H1 (cell line): Measurements from ENCODE around the gene DGKD. TPM values are rescaled to one million over a fixed set of nuclear protein-coding genes. Genes with fewer than 3 reads are reported as not detected.

Source experiments
- CTCF ChIA-PET: fragments of 300-600 bp; sonication (Branson Sonifier 250); formaldehyde crosslinking; loops from one replicate; lab custom pipeline; 2021; ENCODE audit not compliant: partially characterized antibody; lab: Charles Lee
- POLR2A ChIA-PET: fragments of 300-600 bp; sonication (Branson Sonifier 250); formaldehyde crosslinking; loops from one replicate; lab custom pipeline; 2021; ENCODE audit warnings: inconsistent platforms; ENCODE audit not compliant: partially characterized antibody; lab: Charles Lee
- DNase-seq, 2 experiments: peaks; one replicate each; pipeline versions ENCODE4 v3.0.0 to v3.0.0-alpha.2; 2010 to 2022; ENCODE audit warnings: low spot score in 2 of 2, low read depth in 1 of 2, mixed read lengths in 1 of 2
- FAIRE-seq: peaks from 2 replicates; lab custom pipeline; 2011; peaks lifted over from hg19 to GRCh38; lab: Jason Lieb, UNC
- H2AFZ ChIP-seq: 2 replicates; pipeline ENCODE4 v1.8.1; 2012; ENCODE audit warnings: low read length, inconsistent platforms
- H2AK5ac ChIP-seq: 2 replicates; pipeline ENCODE4 v1.6.1; 2013; ENCODE audit warnings: low read depth, low read length
- H2BK120ac ChIP-seq: replicated peaks from 2 replicates; pipeline ENCODE3; 2013; ENCODE audit warnings: low read depth, low read length, inconsistent platforms
- H2BK12ac ChIP-seq: 2 replicates; pipeline ENCODE4 v1.6.1; 2013; ENCODE audit warnings: low read depth, low read length
- H2BK15ac ChIP-seq: 2 replicates; pipeline ENCODE4 v1.6.1; 2013; ENCODE audit warnings: low read length
- H2BK20ac ChIP-seq: 2 replicates; pipeline ENCODE4 v1.6.1; 2013; ENCODE audit warnings: low read length
- H2BK5ac ChIP-seq: 2 replicates; pipeline ENCODE4 v1.6.1; 2013; ENCODE audit warnings: low read depth, low read length
- H3K14ac ChIP-seq: 2 replicates; pipeline ENCODE4 v1.6.1; 2013; ENCODE audit warnings: inconsistent platforms; ENCODE audit not compliant: insufficient read length
- H3K18ac ChIP-seq: 2 replicates; pipeline ENCODE4 v1.6.1; 2013; ENCODE audit warnings: low read length; ENCODE audit errors: extremely low read depth
- H3K23ac ChIP-seq: 2 replicates; pipeline ENCODE4 v1.6.1; 2013; ENCODE audit warnings: inconsistent platforms; ENCODE audit not compliant: insufficient read length
- H3K23me2 ChIP-seq: 2 replicates; pipeline ENCODE4 v1.6.1; 2013; ENCODE audit warnings: low read depth, low read length
- H3K27ac ChIP-seq: 2 replicates; pipeline ENCODE4 v1.6.1; 2011; ENCODE audit warnings: low read depth, low read length, inconsistent platforms
- H3K27me3 ChIP-seq, 4 experiments: replicated peaks in 1 of 4; 1 replicate in 1 of 4; 2 replicates in 3 of 4; pipeline versions ENCODE4 v1.6.1 to v1.8.1; 2011 to 2013; ENCODE audit warnings: low read length in 3 of 4, mild to moderate bottlenecking in 3 of 4, inconsistent platforms in 2 of 4, mixed read lengths in 2 of 4, moderate library complexity in 1 of 4; ENCODE audit not compliant: control insufficient read depth in 3 of 4, insufficient read depth in 3 of 4; ENCODE audit errors: extremely low read depth in 1 of 4
- H3K36me3 ChIP-seq, 4 experiments: 2 replicates each; pipeline versions ENCODE4 v1.6.1 to v1.8.1; 2011 to 2013; ENCODE audit warnings: mild to moderate bottlenecking in 4 of 4, low read length in 3 of 4, moderate library complexity in 2 of 4, control low read depth in 1 of 4, inconsistent platforms in 1 of 4; ENCODE audit not compliant: insufficient read depth in 4 of 4, control insufficient read depth in 2 of 4
- H3K4ac ChIP-seq: replicated peaks from 2 replicates; pipeline ENCODE3; 2013; ENCODE audit warnings: low read length, low read depth, mixed read lengths, inconsistent platforms; ENCODE audit not compliant: insufficient read length
- H3K4me1 ChIP-seq, 4 experiments: replicated peaks in 1 of 4; 1 replicate in 1 of 4; 2 replicates in 3 of 4; pipeline versions ENCODE4 v1.6.1 to v1.8.1; 2011 to 2013; ENCODE audit warnings: low read length in 3 of 4, inconsistent platforms in 2 of 4, mixed read lengths in 1 of 4; ENCODE audit not compliant: insufficient read depth in 4 of 4, control insufficient read depth in 3 of 4
- H3K4me2 ChIP-seq, 2 experiments: 2 replicates each; pipeline versions ENCODE4 v1.6.1 to v1.8.1; 2011 to 2013; ENCODE audit warnings: low read depth in 2 of 2, low read length in 2 of 2, control low read depth in 1 of 2, inconsistent platforms in 1 of 2, mild to moderate bottlenecking in 1 of 2; ENCODE audit not compliant: insufficient read depth in 1 of 2
- H3K4me3 ChIP-seq, 4 experiments: fragments of 200-600, 300-600 bp in 1 of 4; sonication (generic), shearing (Covaris generic), sonication (Bioruptor Twin) in 1 of 4; 2 replicates each; pipeline versions ENCODE4 v1.5.1 to v1.8.1; 2011 to 2016; ENCODE audit warnings: low read length in 4 of 4, low read depth in 3 of 4, control low read depth in 2 of 4, inconsistent platforms in 2 of 4, mild to moderate bottlenecking in 2 of 4, mixed read lengths in 1 of 4, moderate library complexity in 1 of 4; ENCODE audit not compliant: insufficient read depth in 2 of 4; ENCODE audit errors: extremely low read depth in 1 of 4
- H3K56ac ChIP-seq: replicated peaks from 2 replicates; pipeline ENCODE3; 2013; ENCODE audit warnings: low read depth, mild to moderate bottlenecking, mixed read lengths, low read length, inconsistent platforms; ENCODE audit not compliant: insufficient read length
- H3K79me1 ChIP-seq: 2 replicates; pipeline ENCODE4 v1.6.1; 2013; ENCODE audit warnings: low read depth, low read length, control low read depth
- H3K79me2 ChIP-seq, 2 experiments: 2 replicates each; pipeline versions ENCODE4 v1.6.1 to v1.8.1; 2012 to 2013; ENCODE audit warnings: low read length in 2 of 2, mild to moderate bottlenecking in 2 of 2, inconsistent platforms in 1 of 2; ENCODE audit not compliant: insufficient read depth in 2 of 2, control insufficient read depth in 1 of 2
- H3K9ac ChIP-seq, 4 experiments: replicated peaks in 1 of 4; 1 replicate in 1 of 4; 2 replicates in 3 of 4; pipeline versions ENCODE4 v1.6.1 to v1.8.1; 2011 to 2013; ENCODE audit warnings: low read depth in 3 of 4, low read length in 3 of 4, control low read depth in 2 of 4, mild to moderate bottlenecking in 2 of 4, moderate library complexity in 2 of 4, inconsistent platforms in 1 of 4; ENCODE audit errors: extremely low read depth in 1 of 4
- H3K9me3 ChIP-seq, 2 experiments: 2 replicates each; pipeline versions ENCODE4 v1.6.1 to v1.8.1; 2012 to 2013; ENCODE audit warnings: mild to moderate bottlenecking in 2 of 2, moderate library complexity in 2 of 2, control low read depth in 1 of 2, inconsistent platforms in 1 of 2, low read depth in 1 of 2, low read length in 1 of 2, mixed read lengths in 1 of 2; ENCODE audit not compliant: insufficient read depth in 2 of 2
- H4K20me1 ChIP-seq, 2 experiments: replicated peaks in 1 of 2; 2 replicates each; pipeline versions ENCODE3 to v1.8.1; 2011 to 2013; ENCODE audit warnings: inconsistent platforms in 2 of 2, low read length in 2 of 2, mild to moderate bottlenecking in 1 of 2; ENCODE audit not compliant: insufficient read depth in 2 of 2, control insufficient read depth in 1 of 2
- H4K5ac ChIP-seq: 2 replicates; pipeline ENCODE4 v1.6.1; 2013; ENCODE audit warnings: low read length, low read depth, mixed read lengths, inconsistent platforms; ENCODE audit not compliant: insufficient read length
- H4K8ac ChIP-seq: 2 replicates; pipeline ENCODE4 v1.8.0; 2013; ENCODE audit warnings: mild to moderate bottlenecking, moderate library complexity, low read length, inconsistent platforms; ENCODE audit not compliant: insufficient read depth; ENCODE audit errors: extremely low read depth
- H4K91ac ChIP-seq: replicated peaks from 2 replicates; pipeline ENCODE3; 2013; ENCODE audit warnings: low read length, mixed read lengths, inconsistent platforms; ENCODE audit not compliant: insufficient read length
- BCL11A ChIP-seq, 2 experiments: IDR thresholded peaks; one replicate each; pipeline ENCODE4 v1.6.1; 2011; ENCODE audit warnings: low read depth in 2 of 2, low read length in 2 of 2, mild to moderate bottlenecking in 2 of 2
- E2F6 ChIP-seq: IDR thresholded peaks from 2 replicates; pipeline ENCODE4 v1.6.1; 2012; ENCODE audit warnings: inconsistent platforms
- GABPA ChIP-seq: IDR thresholded peaks from 2 replicates; pipeline ENCODE4 v1.6.1; 2011; ENCODE audit warnings: mild to moderate bottlenecking, low read length, moderate library complexity, borderline replicate concordance; ENCODE audit not compliant: insufficient read depth
- MAX ChIP-seq: IDR thresholded peaks from 2 replicates; pipeline ENCODE4 v1.6.1; 2012; ENCODE audit warnings: inconsistent platforms
- NANOG ChIP-seq: IDR thresholded peaks from 2 replicates; pipeline ENCODE4 v1.6.1; 2011; ENCODE audit warnings: low read length, low read depth, mild to moderate bottlenecking, inconsistent platforms; ENCODE audit not compliant: insufficient read depth, poor library complexity, severe bottlenecking
- POU5F1 ChIP-seq: IDR thresholded peaks from 2 replicates; pipeline ENCODE4 v1.6.1; 2011; ENCODE audit warnings: low read depth, mild to moderate bottlenecking, low read length, moderate library complexity
- RAD21 ChIP-seq, 2 experiments: IDR thresholded peaks in 1 of 2; conservative IDR thresholded peaks in 1 of 2; 2 replicates each; pipeline ENCODE4 v1.6.1; 2011; ENCODE audit warnings: low read depth in 2 of 2, low read length in 2 of 2, improper control_type of control experiment in 1 of 2, inconsistent platforms in 1 of 2, mild to moderate bottlenecking in 1 of 2, moderate library complexity in 1 of 2
- RXRA ChIP-seq: IDR thresholded peaks from 2 replicates; pipeline ENCODE4 v1.6.1; 2011; ENCODE audit warnings: low read depth, mild to moderate bottlenecking, low read length, moderate library complexity; ENCODE audit not compliant: insufficient read depth
- SIN3A ChIP-seq, 2 experiments: IDR thresholded peaks in 1 of 2; conservative IDR thresholded peaks in 1 of 2; 2 replicates each; pipeline ENCODE4 v1.6.1; 2011 to 2012; ENCODE audit warnings: low read length in 2 of 2, improper control_type of control experiment in 1 of 2, low read depth in 1 of 2, mild to moderate bottlenecking in 1 of 2
- TCF12 ChIP-seq: IDR thresholded peaks from 2 replicates; pipeline ENCODE4 v1.6.1; 2011; ENCODE audit warnings: low read depth, mild to moderate bottlenecking, low read length
- USF2 ChIP-seq: IDR thresholded peaks from 2 replicates; pipeline ENCODE4 v1.6.1; 2011; ENCODE audit warnings: low read length, improper control_type of control experiment
- WGBS, 2 experiments: shearing (Covaris generic) in 1 of 2; methylation state at CpG; one replicate each; pipeline versions ENCODE4 v1.1.6 to v1.1.7; 2013 to 2015; ENCODE audit warnings: low lambda C conversion rate in 2 of 2, mixed read lengths in 2 of 2, inconsistent platforms in 1 of 2, low coverage in 1 of 2, missing lambda C conversion rate in 1 of 2; ENCODE audit not compliant: insufficient replicate concordance in 2 of 2, insufficient coverage in 1 of 2, insufficient read length in 1 of 2; ENCODE audit errors: extremely low coverage in 1 of 2, missing lambda C conversion rate in 1 of 2; 5-methylcytosine and 5-hydroxymethylcytosine counted together
- polyA plus RNA-seq, 7 experiments: library from polyadenylated mRNA; depleted of rRNA in 3 of 7; stranded (reverse) in 5 of 7; unstranded in 2 of 7; fragments of >200 nt in 5 of 7; fragments of 200-250 nt in 2 of 7; gene quantifications; 1 replicate in 5 of 7; 2 replicates in 1 of 7; 4 replicates in 1 of 7; pipeline versions ENCODE4 v1.2.1 to v1.2.3, GENCODE V29; 2011 to 2013; ENCODE audit warnings: missing spikeins in 2 of 7, mixed read lengths in 2 of 7
- total RNA-seq: library from RNA; stranded (reverse); fragmentation: NEBNext Ultra II Directional; extraction: Animal tissue kit (Norgen Biotek cat#: 25700); gene quantifications from 2 replicates; pipeline ENCODE4 v1.2.1, GENCODE V29; 2021

DGKD gene
- total and polyA plus RNA-seq, 2 of the 8 experiments (the other 6 are each of a cell fraction or from before 2014, with no cell fraction given) = 7.7 to 30.9 TPM

GRCh38 chr2:233444501-233444900 is 90.2 kb downstream of the DGKD start:
- H4K91ac ChIP-seq = no peak overlapping the region
- no peak for DNase-seq
- H3K23ac ChIP-seq = no peak overlapping the region
- no peaks in the 10 kb centered on the region for H3K79me2 ChIP-seq
- H3K27ac ChIP-seq = no peak overlapping the region
- no peaks in the 10 kb centered on the region for H3K27me3 ChIP-seq
- H3K56ac ChIP-seq = no peak overlapping the region
- no peak overlapping the region for H3K4ac ChIP-seq
- H3K9me3 ChIP-seq = no peaks in the 10 kb centered on the region
- H3K36me3 ChIP-seq = no peaks in the 10 kb centered on the region
- WGBS, 2 experiments = 96% methylated on average over 11 of the region's 11 CpGs; no CpG with 5 or more reads in 1 of the 2 experiments
- H2BK5ac ChIP-seq = no peak overlapping the region
- H4K20me1 ChIP-seq = peaks cover 3 to 6% of the 10 kb centered on the region in 2 experiments
- no peak overlapping the region for H3K18ac ChIP-seq
- H2BK120ac ChIP-seq = no peak overlapping the region
- no peak overlapping the region for H4K5ac ChIP-seq
- no peak overlapping the region for H2BK20ac ChIP-seq
- CTCF ChIA-PET = interaction anchor here (0.8 to 7.7 kb wide), 21 partner anchors 8 to 653 kb away, joined by 3 to 77 read pairs (median 5); no protein-coding TSS in a partner anchor
- no peak overlapping the region for H2BK12ac ChIP-seq
- H4K8ac ChIP-seq = no peak overlapping the region
- H3K23me2 ChIP-seq = no peaks in the 10 kb centered on the region
- no peaks in the 10 kb centered on the region for H3K79me1 ChIP-seq
- H3K4me1 ChIP-seq = no peaks in the 10 kb centered on the region; a peak in 1 of 7 replicates
- no peak overlapping the region for H3K14ac ChIP-seq
- H2AK5ac ChIP-seq = no peak overlapping the region
- FAIRE-seq = no peak
- H3K4me2 ChIP-seq = no peak overlapping the region
- no peak overlapping the region for H3K9ac ChIP-seq
- H2AFZ ChIP-seq = no peak overlapping the region
- H3K4me3 ChIP-seq = no peak overlapping the region
- no peak overlapping the region for H2BK15ac ChIP-seq
- POLR2A ChIA-PET = no interaction called here
- TF ChIP-seq NANOG (no peak), SIN3A (conservative IDR thresholded peaks at IDR 0.05 in 1 of 2, IDR thresholded peaks at IDR 0.05 in 1 of 2; ENCODE audit: low read depth in 1 of 2, low read length in 2 of 2) (no peak), E2F6 (no peak), TCF12 (no peak), POU5F1 (no peak), USF2 (no peak), MAX (no peak), BCL11A (IDR thresholded peaks at IDR 0.05; ENCODE audit: low read depth in 2 of 2, low read length in 2 of 2) (no peak), GABPA (no peak), RXRA (no peak), RAD21 (IDR thresholded peaks at IDR 0.05 in 1 of 2, conservative IDR thresholded peaks at IDR 0.05 in 1 of 2; ENCODE audit: low read depth in 2 of 2, low read length in 2 of 2) (no peak)
